GM13976 (cell line): ENCODE results near the gene PDE6D.

Experiments
- DNase-seq: peaks from one replicate; pipeline ENCODE4 v3.0.0; 2012; ENCODE audit warnings: low spot score
- CTCF ChIP-seq: IDR thresholded peaks from 2 replicates; pipeline ENCODE4 v1.5.1; 2012; ENCODE audit warnings: borderline replicate concordance, mild to moderate bottlenecking; ENCODE audit not compliant: insufficient read depth; ENCODE audit errors: extremely low read depth, missing control alignments, control extremely low read depth
- in situ Hi-C: fragments of 300-500 bp; cut with MboI; formaldehyde crosslinking; loops from one replicate; pipeline ENCODE4 v1.12.0; 2022; ENCODE audit warnings: low sequenced_read_pairs, mixed read lengths, inconsistent platforms; ENCODE audit not compliant: unreplicated experiment

The PDE6D gene

GRCh38 chr2:231769170-231770136, 11.6 kb downstream of the PDE6D start:
- no peak for TF ChIP-seq CTCF
- in situ Hi-C loops = no loop called here
- peak; percentile 52 for DNase-seq

GRCh38 chr2:231765496-231765929, 15.6 kb downstream of the PDE6D start:
- in situ Hi-C loops = no loop called here
- DNase-seq = peak; percentile 36
- no peak for TF ChIP-seq CTCF

GRCh38 chr2:231764760-231765159, 16.3 kb downstream of the PDE6D start:
- no peak for TF ChIP-seq CTCF
- in situ Hi-C loops = no loop called here

GRCh38 chr2:231764124-231764523, 17.0 kb downstream of the PDE6D start:
- no peak for DNase-seq
- in situ Hi-C loops = no loop called here
- TF ChIP-seq CTCF = no peak

More at GRCh38 chr2:231764760-231765159, 16.3 kb downstream of the PDE6D start:
- DNase-seq = no peak

- DNase-seq = no peak
- no peak for TF ChIP-seq CTCF
- in situ Hi-C loops = no loop called here
These were observed 19.3 kb downstream of the PDE6D start for GRCh38 chr2:231761735-231762134.

- DNase-seq = no peak
- TF ChIP-seq CTCF = no peak
- in situ Hi-C loops = no loop called here
These were observed 29.0 kb downstream of the PDE6D start for GRCh38 chr2:231752061-231752460.
